ENCODE results near the gene CDKAL1. TPM values are rescaled to one million over a fixed set of nuclear protein-coding genes. Genes with fewer than 3 reads are reported as not detected.

Gene CDKAL1
- total and polyA plus RNA-seq, 2 of the 8 experiments (the other 6 are each of a cell fraction or from before 2014, with no cell fraction given), result 8.4 to 24.6 TPM

DNA sequence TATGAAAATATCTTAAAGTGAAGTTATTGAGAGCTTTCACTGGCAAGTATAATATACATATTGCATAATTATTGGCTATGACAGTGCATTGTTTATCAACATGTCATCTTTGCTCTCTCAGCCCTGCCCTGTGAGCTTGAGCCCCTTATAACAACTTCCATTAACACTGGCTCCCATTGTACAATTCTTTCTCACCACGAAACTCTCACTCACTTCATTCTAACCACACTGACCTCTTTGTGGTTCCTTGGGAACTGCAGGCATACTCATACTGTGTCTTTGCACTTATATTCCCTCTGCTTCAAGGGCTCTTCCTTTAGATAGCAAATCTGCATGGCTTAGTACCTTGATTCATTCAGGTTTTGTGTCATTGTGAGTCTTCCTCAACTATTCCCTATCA lies 411.8 kb downstream of the CDKAL1 start:
- CTCF ChIA-PET (ENCODE audit: partially characterized antibody), result interaction anchor here (0.6 to 1.3 kb wide), 4 partner anchors 9 to 184 kb away, joined by 3 to 4 read pairs (median 3); no protein-coding TSS in a partner anchor
- Histone ChIP-seq H3K36me3 (ENCODE audit: control insufficient read depth in 2 of 4, insufficient read depth in 4 of 4, low read length in 3 of 4) (no peaks in the 10 kb centered on the region), H3K4me2 (ENCODE audit: insufficient read depth in 1 of 2, low read depth in 2 of 2, low read length in 2 of 2) (no peak overlapping the region), H3K4me3 (ENCODE audit: extremely low read depth in 1 of 4, insufficient read depth in 2 of 4, low read depth in 3 of 4, low read length in 4 of 4) (no peak overlapping the region), H2AK5ac (ENCODE audit: low read depth, low read length) (no peak overlapping the region; the same call in 1 of the 2 replicates), H2AFZ (ENCODE audit: low read length) (no peak overlapping the region), H4K91ac (replicated peaks; ENCODE audit: insufficient read length, low read length) (no peak overlapping the region), H3K4ac (replicated peaks; ENCODE audit: insufficient read length, low read depth, low read length) (no peak overlapping the region), H3K9ac (replicated peaks in 1 of 4; ENCODE audit: extremely low read depth in 1 of 4, low read depth in 3 of 4, low read length in 3 of 4) (no peak overlapping the region), H2BK12ac (ENCODE audit: low read depth, low read length) (no peak overlapping the region), H4K5ac (ENCODE audit: insufficient read length, low read depth, low read length) (no peak overlapping the region), H3K27me3 (replicated peaks in 1 of 4; ENCODE audit: control insufficient read depth in 3 of 4, extremely low read depth in 1 of 4, insufficient read depth in 3 of 4, low read length in 3 of 4) (no peaks in the 10 kb centered on the region), H2BK120ac (replicated peaks; ENCODE audit: low read depth, low read length) (no peak overlapping the region), H2BK20ac (ENCODE audit: low read length) (no peak overlapping the region), H3K27ac (ENCODE audit: low read depth, low read length) (no peak overlapping the region), H4K20me1 (replicated peaks in 1 of 2; ENCODE audit: control insufficient read depth in 1 of 2, insufficient read depth in 2 of 2, low read length in 2 of 2) (no peaks in the 10 kb centered on the region), H3K9me3 (ENCODE audit: insufficient read depth in 2 of 2, low read depth in 1 of 2, low read length in 1 of 2) (0 out of 4 replicates have a peak, but pooled peaks cover 0 to 5% of the 10 kb centered on the region in 2 experiments), H3K18ac (ENCODE audit: extremely low read depth, low read length) (no peak overlapping the region), H3K14ac (ENCODE audit: insufficient read length) (no peak overlapping the region), H2BK15ac (ENCODE audit: low read length) (no peak overlapping the region), H4K8ac (ENCODE audit: extremely low read depth, insufficient read depth, low read length) (no peak overlapping the region), H3K56ac (replicated peaks; ENCODE audit: insufficient read length, low read depth, low read length) (no peak overlapping the region), H2BK5ac (ENCODE audit: low read depth, low read length) (no peak overlapping the region), H3K79me2 (ENCODE audit: control insufficient read depth in 1 of 2, insufficient read depth in 2 of 2, low read length in 2 of 2) (no peaks in the 10 kb centered on the region), H3K23ac (ENCODE audit: insufficient read length) (no peak overlapping the region), H3K79me1 (ENCODE audit: low read depth, low read length) (no peaks in the 10 kb centered on the region), H3K4me1 (replicated peaks in 1 of 4; ENCODE audit: control insufficient read depth in 3 of 4, insufficient read depth in 4 of 4, low read length in 3 of 4) (no peaks in the 10 kb centered on the region), H3K23me2 (ENCODE audit: low read depth, low read length) (no peaks in the 10 kb centered on the region)
- FAIRE-seq (peak; percentile 55), DNase-seq (ENCODE audit: low read depth in 1 of 2, low spot score in 2 of 2) (no peak)
- 85% methylated on average over 1 of the region's 1 CpG; no CpG with 5 or more reads in 1 of the 2 experiments for WGBS, 2 experiments (ENCODE audit: extremely low coverage in 1 of 2, insufficient coverage in 1 of 2, insufficient read length in 1 of 2, insufficient replicate concordance in 2 of 2, low coverage in 1 of 2, low lambda C conversion rate in 2 of 2, missing lambda C conversion rate in 1 of 2)
- POLR2A ChIA-PET (ENCODE audit: partially characterized antibody), result no interaction called here
- TF ChIP-seq RAD21 (IDR thresholded peaks at IDR 0.05 in 1 of 2, conservative IDR thresholded peaks at IDR 0.05 in 1 of 2; ENCODE audit: low read depth in 2 of 2, low read length in 2 of 2), result peak; percentile 36 to 45; a peak in 3 of 4 replicates
- TF ChIP-seq, protein P1, sequence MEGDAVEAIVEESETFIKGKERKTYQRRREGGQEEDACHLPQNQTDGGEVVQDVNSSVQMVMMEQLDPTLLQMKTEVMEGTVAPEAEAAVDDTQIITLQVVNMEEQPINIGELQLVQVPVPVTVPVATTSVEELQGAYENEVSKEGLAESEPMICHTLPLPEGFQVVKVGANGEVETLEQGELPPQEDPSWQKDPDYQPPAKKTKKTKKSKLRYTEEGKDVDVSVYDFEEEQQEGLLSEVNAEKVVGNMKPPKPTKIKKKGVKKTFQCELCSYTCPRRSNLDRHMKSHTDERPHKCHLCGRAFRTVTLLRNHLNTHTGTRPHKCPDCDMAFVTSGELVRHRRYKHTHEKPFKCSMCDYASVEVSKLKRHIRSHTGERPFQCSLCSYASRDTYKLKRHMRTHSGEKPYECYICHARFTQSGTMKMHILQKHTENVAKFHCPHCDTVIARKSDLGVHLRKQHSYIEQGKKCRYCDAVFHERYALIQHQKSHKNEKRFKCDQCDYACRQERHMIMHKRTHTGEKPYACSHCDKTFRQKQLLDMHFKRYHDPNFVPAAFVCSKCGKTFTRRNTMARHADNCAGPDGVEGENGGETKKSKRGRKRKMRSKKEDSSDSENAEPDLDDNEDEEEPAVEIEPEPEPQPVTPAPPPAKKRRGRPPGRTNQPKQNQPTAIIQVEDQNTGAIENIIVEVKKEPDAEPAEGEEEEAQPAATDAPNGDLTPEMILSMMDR (IDR thresholded peaks at IDR 0.05; ENCODE audit: control extremely low read depth in 1 of 3, insufficient read depth in 1 of 3, low read depth in 1 of 3, low read length in 3 of 3), result peak in 1 of 3 experiments; percentile 44; a peak in 1 of 4 replicates
- no peak for TF ChIP-seq RXRA (IDR thresholded peaks at IDR 0.05; ENCODE audit: insufficient read depth, low read depth, low read length)
- no peak for TF ChIP-seq GTF2F1 (IDR thresholded peaks at IDR 0.05; ENCODE audit: borderline replicate concordance, low read depth, low read length)

Data from H1 (cell line).